HepG2 (cell line): ENCODE results near the gene SPAG9. TPM values are rescaled to one million over a fixed set of nuclear protein-coding genes. Genes with fewer than 3 reads are reported as not detected.

ENCODE experiments used
- CBFB ChIP-seq: sonication (generic); formaldehyde crosslinking; IDR thresholded peaks from 2 replicates; pipeline ENCODE4 v1.4.0; 2020; ENCODE audit warnings: missing genetic modification reagents
- E2F1 ChIP-seq: sonication (generic); formaldehyde crosslinking; IDR thresholded peaks from 2 replicates; pipeline ENCODE4 v1.5.0; 2020; ENCODE audit warnings: missing genetic modification reagents
- EEA1 ChIP-seq: sonication (generic); formaldehyde crosslinking; IDR thresholded peaks from 2 replicates; pipeline ENCODE4 v1.5.1; 2020; ENCODE audit warnings: mild to moderate bottlenecking, missing genetic modification reagents, borderline replicate concordance
- MIER3 ChIP-seq: IDR thresholded peaks from 2 replicates; pipeline ENCODE4 v1.6.1; 2016; ENCODE audit warnings: missing compliant biosample characterization, borderline replicate concordance
- MLLT10 ChIP-seq: sonication (generic); formaldehyde crosslinking; IDR thresholded peaks from 2 replicates; pipeline ENCODE4 v1.4.0; 2020; ENCODE audit warnings: missing genetic modification reagents
- NR1H2 ChIP-seq: sonication (generic); formaldehyde crosslinking; IDR thresholded peaks from 2 replicates; pipeline ENCODE4 v1.8.1; 2022; ENCODE audit warnings: low read depth, missing genetic modification reagents, borderline replicate concordance
- NR2C2 ChIP-seq: sonication (generic); formaldehyde crosslinking; IDR thresholded peaks from 2 replicates; pipeline ENCODE4 v1.4.0; 2020; ENCODE audit warnings: missing genetic modification reagents, mild to moderate bottlenecking, moderate library complexity, borderline replicate concordance
- NR3C1 ChIP-seq: sonication (generic); formaldehyde crosslinking; IDR thresholded peaks from 2 replicates; pipeline ENCODE4 v1.4.0; 2020; ENCODE audit warnings: missing genetic modification reagents
- PAXIP1 ChIP-seq: sonication (generic); formaldehyde crosslinking; conservative IDR thresholded peaks from 2 replicates; pipeline ENCODE4 v1.4.0; 2020; ENCODE audit warnings: mild to moderate bottlenecking, missing genetic modification reagents, moderate library complexity
- ZFP36L1 ChIP-seq: sonication (generic); formaldehyde crosslinking; IDR thresholded peaks from 2 replicates; pipeline ENCODE4 v1.8.0; 2022; ENCODE audit warnings: mild to moderate bottlenecking, missing genetic modification reagents, moderate library complexity
- ZFYVE20 ChIP-seq: sonication (generic); formaldehyde crosslinking; IDR thresholded peaks from 2 replicates; pipeline ENCODE4 v1.8.0; 2023; ENCODE audit warnings: low read depth, mild to moderate bottlenecking, moderate library complexity, missing genetic modification reagents, borderline replicate concordance
- ZNF772 ChIP-seq: sonication (generic); formaldehyde crosslinking; IDR thresholded peaks from 2 replicates; pipeline ENCODE4 v1.5.0; 2020; ENCODE audit warnings: mild to moderate bottlenecking, missing genetic modification reagents
- polyA plus RNA-seq, 8 experiments: library from polyadenylated mRNA; depleted of rRNA in 3 of 8; stranded (reverse) in 7 of 8; unstranded in 1 of 8; fragments of >200 nt; fragmentation: Illumina TruSeq in 4 of 8; extraction: Trizol in 4 of 8; gene quantifications; 2 replicates each; pipeline versions ENCODE4 v1.2.1 to v1.2.3, GENCODE V29; 2011 to 2016; ENCODE audit warnings: low read depth in 4 of 8, missing spikeins in 1 of 8, mixed read lengths in 1 of 8; ENCODE audit not compliant: insufficient read depth in 1 of 8
- total RNA-seq, 5 experiments: library from RNA; depleted of rRNA; stranded (reverse); fragments of >200 nt; fragmentation: Illumina TruSeq; extraction: Trizol; gene quantifications; 2 replicates each; pipeline ENCODE4 v1.2.3, GENCODE V29; 2016; ENCODE audit warnings: low read depth in 1 of 5
- TF ChIP-seq, protein P1 (sequence below): sonication (generic); formaldehyde crosslinking; IDR thresholded peaks from 2 replicates; pipeline ENCODE4 v1.8.1; 2023; ENCODE audit warnings: missing genetic modification reagents, mild to moderate bottlenecking, borderline replicate concordance
- TF ChIP-seq, protein P2 (sequence below): IDR thresholded peaks from 2 replicates; pipeline ENCODE4 v1.4.0; 2020; ENCODE audit warnings: mild to moderate bottlenecking, missing genetic modification reagents
- TF ChIP-seq, protein P3 (sequence below): sonication (generic); formaldehyde crosslinking; conservative IDR thresholded peaks from 2 replicates; pipeline ENCODE4 v1.8.0; 2022; ENCODE audit warnings: mild to moderate bottlenecking, moderate library complexity, missing genetic modification reagents
- TF ChIP-seq, protein P4 (sequence below): sonication (generic); formaldehyde crosslinking; IDR thresholded peaks from 2 replicates; pipeline ENCODE4 v1.4.0; 2020; ENCODE audit warnings: missing genetic modification reagents, borderline replicate concordance

Gene SPAG9
- total and polyA plus RNA-seq, 2 of the 13 experiments (the other 11 are each of a cell fraction or from before 2014, with no cell fraction given) = 43.2 to 78.6 TPM

DNA sequence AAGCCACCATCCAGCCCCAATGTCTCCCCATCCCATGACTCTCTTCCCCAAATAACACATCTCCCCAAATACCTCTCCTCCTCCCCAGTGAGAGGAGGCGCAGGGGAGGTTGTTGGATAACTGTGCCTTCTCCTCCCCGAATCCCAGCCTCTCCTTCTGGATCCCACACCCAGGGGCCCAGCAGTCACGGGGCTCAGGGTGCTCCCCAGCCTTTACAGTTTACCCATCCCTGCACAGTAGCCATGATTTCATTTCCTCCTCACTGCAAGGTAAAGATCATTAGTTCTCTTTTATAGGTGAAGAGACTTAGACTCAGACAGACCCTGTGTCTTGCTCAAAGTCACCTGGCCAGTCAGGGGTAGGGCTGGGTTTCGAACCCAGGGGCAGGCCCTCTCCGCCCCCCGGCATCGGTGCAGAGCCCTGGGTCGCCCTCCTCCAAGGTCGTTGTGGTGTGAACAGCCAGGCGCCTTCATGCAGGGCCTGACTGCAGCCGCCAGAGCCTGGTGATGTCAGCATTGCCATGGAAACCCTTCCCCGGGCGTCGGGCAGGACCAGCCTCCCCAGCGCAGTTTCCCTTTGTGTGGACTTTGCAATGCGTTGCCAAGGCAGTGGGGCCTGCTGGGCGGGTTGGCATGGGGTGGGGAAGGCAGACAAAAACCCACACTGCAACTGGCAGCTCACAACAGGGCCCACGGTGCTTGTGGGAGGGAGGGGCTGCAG is 201.2 kb downstream of the SPAG9 start (continued):
- no peak for TF ChIP-seq NR2C2 (CRISPR knock-in tag)
- no peak for TF ChIP-seq NR1H2 (CRISPR knock-in tag)
- TF ChIP-seq, protein P1, sequence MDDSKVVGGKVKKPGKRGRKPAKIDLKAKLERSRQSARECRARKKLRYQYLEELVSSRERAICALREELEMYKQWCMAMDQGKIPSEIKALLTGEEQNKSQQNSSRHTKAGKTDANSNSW = no peak
- TF ChIP-seq, protein P2, sequence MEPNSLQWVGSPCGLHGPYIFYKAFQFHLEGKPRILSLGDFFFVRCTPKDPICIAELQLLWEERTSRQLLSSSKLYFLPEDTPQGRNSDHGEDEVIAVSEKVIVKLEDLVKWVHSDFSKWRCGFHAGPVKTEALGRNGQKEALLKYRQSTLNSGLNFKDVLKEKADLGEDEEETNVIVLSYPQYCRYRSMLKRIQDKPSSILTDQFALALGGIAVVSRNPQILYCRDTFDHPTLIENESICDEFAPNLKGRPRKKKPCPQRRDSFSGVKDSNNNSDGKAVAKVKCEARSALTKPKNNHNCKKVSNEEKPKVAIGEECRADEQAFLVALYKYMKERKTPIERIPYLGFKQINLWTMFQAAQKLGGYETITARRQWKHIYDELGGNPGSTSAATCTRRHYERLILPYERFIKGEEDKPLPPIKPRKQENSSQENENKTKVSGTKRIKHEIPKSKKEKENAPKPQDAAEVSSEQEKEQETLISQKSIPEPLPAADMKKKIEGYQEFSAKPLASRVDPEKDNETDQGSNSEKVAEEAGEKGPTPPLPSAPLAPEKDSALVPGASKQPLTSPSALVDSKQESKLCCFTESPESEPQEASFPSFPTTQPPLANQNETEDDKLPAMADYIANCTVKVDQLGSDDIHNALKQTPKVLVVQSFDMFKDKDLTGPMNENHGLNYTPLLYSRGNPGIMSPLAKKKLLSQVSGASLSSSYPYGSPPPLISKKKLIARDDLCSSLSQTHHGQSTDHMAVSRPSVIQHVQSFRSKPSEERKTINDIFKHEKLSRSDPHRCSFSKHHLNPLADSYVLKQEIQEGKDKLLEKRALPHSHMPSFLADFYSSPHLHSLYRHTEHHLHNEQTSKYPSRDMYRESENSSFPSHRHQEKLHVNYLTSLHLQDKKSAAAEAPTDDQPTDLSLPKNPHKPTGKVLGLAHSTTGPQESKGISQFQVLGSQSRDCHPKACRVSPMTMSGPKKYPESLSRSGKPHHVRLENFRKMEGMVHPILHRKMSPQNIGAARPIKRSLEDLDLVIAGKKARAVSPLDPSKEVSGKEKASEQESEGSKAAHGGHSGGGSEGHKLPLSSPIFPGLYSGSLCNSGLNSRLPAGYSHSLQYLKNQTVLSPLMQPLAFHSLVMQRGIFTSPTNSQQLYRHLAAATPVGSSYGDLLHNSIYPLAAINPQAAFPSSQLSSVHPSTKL (CRISPR knock-in tag) = peak; percentile 50; the same call in 1 of the 2 replicates
- peak; percentile 86 for TF ChIP-seq PAXIP1 (CRISPR knock-in tag)
- 0 out of 2 replicates have a peak, but pooled peaks have one; percentile 11 for TF ChIP-seq ZNF772 (CRISPR knock-in tag)
- TF ChIP-seq, protein P3, sequence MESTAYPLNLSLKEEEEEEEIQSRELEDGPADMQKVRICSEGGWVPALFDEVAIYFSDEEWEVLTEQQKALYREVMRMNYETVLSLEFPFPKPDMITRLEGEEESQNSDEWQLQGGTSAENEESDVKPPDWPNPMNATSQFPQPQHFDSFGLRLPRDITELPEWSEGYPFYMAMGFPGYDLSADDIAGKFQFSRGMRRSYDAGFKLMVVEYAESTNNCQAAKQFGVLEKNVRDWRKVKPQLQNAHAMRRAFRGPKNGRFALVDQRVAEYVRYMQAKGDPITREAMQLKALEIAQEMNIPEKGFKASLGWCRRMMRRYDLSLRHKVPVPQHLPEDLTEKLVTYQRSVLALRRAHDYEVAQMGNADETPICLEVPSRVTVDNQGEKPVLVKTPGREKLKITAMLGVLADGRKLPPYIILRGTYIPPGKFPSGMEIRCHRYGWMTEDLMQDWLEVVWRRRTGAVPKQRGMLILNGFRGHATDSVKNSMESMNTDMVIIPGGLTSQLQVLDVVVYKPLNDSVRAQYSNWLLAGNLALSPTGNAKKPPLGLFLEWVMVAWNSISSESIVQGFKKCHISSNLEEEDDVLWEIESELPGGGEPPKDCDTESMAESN = no peak
- TF ChIP-seq, protein P4, sequence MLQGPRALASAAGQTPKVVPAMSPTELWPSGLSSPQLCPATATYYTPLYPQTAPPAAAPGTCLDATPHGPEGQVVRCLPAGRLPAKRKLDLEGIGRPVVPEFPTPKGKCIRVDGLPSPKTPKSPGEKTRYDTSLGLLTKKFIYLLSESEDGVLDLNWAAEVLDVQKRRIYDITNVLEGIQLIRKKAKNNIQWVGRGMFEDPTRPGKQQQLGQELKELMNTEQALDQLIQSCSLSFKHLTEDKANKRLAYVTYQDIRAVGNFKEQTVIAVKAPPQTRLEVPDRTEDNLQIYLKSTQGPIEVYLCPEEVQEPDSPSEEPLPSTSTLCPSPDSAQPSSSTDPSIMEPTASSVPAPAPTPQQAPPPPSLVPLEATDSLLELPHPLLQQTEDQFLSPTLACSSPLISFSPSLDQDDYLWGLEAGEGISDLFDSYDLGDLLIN = no peak
- no peak for TF ChIP-seq MIER3 (CRISPR knock-in tag)
- no peak for TF ChIP-seq E2F1 (CRISPR knock-in tag)
- no peak for TF ChIP-seq ZFYVE20
- no peak for TF ChIP-seq ZFP36L1
- TF ChIP-seq MLLT10 (CRISPR knock-in tag) = no peak
- 0 out of 2 replicates have a peak, but pooled peaks have one; percentile 32 for TF ChIP-seq CBFB (CRISPR knock-in tag)
- no peak for TF ChIP-seq NR3C1 (CRISPR knock-in tag)
- no peak; the same call in 1 of the 2 replicates for TF ChIP-seq EEA1
